GM12878 (cell line): ENCODE results near the gene GMPPA. TPM values are rescaled to one million over a fixed set of nuclear protein-coding genes. Genes with fewer than 3 reads are reported as not detected.

Source experiments
- ATAC-seq: fragments of 200-7000 bp; cut with Tn5 transposase; 3 replicates; pipeline ENCODE4 v1.9.1; 2020; ENCODE audit warnings: mild to moderate bottlenecking, moderate library complexity
- BruUV-seq: library from RNA; stranded (reverse); fragments of 400-500 nt; replicated peaks from 2 replicates; lab custom pipeline; 2021; lab: Mats Ljungman, UMichigan
- CTCF ChIA-PET: fragments of 300-600 bp; sonication (Branson Sonifier 250); formaldehyde crosslinking; extraction: SDS; loops from one replicate; lab custom pipeline; 2021; ENCODE audit warnings: inconsistent platforms; lab: Yijun Ruan, JAX
- POLR2A ChIA-PET: fragments of 350-600 bp; formaldehyde crosslinking; extraction: SDS; loops from one replicate; lab custom pipeline; 2021; ENCODE audit warnings: inconsistent platforms; lab: Charles Lee
- RAD21 ChIA-PET: fragments of 300-600 bp; sonication (Branson Sonifier 250); formaldehyde crosslinking; loops from one replicate; lab custom pipeline; 2023; ENCODE audit warnings: antibody characterized with exemption; ENCODE audit not compliant: unreplicated experiment; lab: Charles Lee
- SMC1A ChIA-PET: fragments of 300-600 bp; sonication (Branson Sonifier 250); formaldehyde crosslinking; loops from one replicate; lab custom pipeline; 2023; ENCODE audit not compliant: unreplicated experiment, uncharacterized antibody; lab: Charles Lee
- DNase-seq: peaks from one replicate; pipeline ENCODE4 v3.0.0-alpha.2; 2011; ENCODE audit warnings: low read depth, low spot score
- FAIRE-seq: peaks from 3 replicates; lab custom pipeline; 2011; peaks lifted over from hg19 to GRCh38; lab: Jason Lieb, UNC
- H2AFZ ChIP-seq: 2 replicates; pipeline ENCODE4 v1.6.0; 2011; ENCODE audit warnings: low read depth, low read length, control low read depth; ENCODE audit not compliant: control insufficient read depth
- H3K27ac ChIP-seq: 2 replicates; pipeline ENCODE4 v1.5.1; 2011; ENCODE audit warnings: control low read depth; ENCODE audit not compliant: control insufficient read depth, insufficient read depth
- H3K27me3 ChIP-seq, 2 experiments: replicated peaks in 1 of 2; 2 replicates each; pipeline versions ENCODE4 v1.6.0 to v1.6.1; 2011; ENCODE audit warnings: low read length in 1 of 2; ENCODE audit not compliant: control insufficient read depth in 2 of 2, insufficient read depth in 2 of 2
- H3K36me3 ChIP-seq, 2 experiments: 2 replicates each; pipeline ENCODE4 v1.5.1; 2011; ENCODE audit warnings: low read length in 1 of 2; ENCODE audit not compliant: control insufficient read depth in 2 of 2, insufficient read depth in 2 of 2
- H3K4me1 ChIP-seq: 2 replicates; pipeline ENCODE4 v1.6.1; 2011; ENCODE audit warnings: mild to moderate bottlenecking, low read length, moderate library complexity, mixed read lengths; ENCODE audit not compliant: control insufficient read depth, insufficient read depth
- H3K4me2 ChIP-seq: 2 replicates; pipeline ENCODE4 v1.6.0; 2011; ENCODE audit warnings: control low read depth; ENCODE audit not compliant: control insufficient read depth, insufficient read depth
- H3K4me3 ChIP-seq: fragments of 200-600 bp; sonication (generic); 2 replicates; pipeline ENCODE4 v1.5.1; 2016
- H3K79me2 ChIP-seq: 2 replicates; pipeline ENCODE4 v1.6.0; 2011; ENCODE audit warnings: low read length; ENCODE audit not compliant: control insufficient read depth, insufficient read depth
- H3K9ac ChIP-seq: 2 replicates; pipeline ENCODE4 v1.8.0; 2011; ENCODE audit warnings: low read length, control low read depth, mixed read lengths; ENCODE audit not compliant: control insufficient read depth, insufficient read depth
- H3K9me3 ChIP-seq: replicated peaks from 3 replicates; pipeline ENCODE4 v1.5.1; 2011; ENCODE audit warnings: mild to moderate bottlenecking, low read length; ENCODE audit not compliant: control insufficient read depth, insufficient read depth
- H4K20me1 ChIP-seq: 2 replicates; pipeline ENCODE4 v1.6.0; 2011; ENCODE audit not compliant: control insufficient read depth, insufficient read depth
- ATF7 ChIP-seq: fragments of 450-650 bp; IDR thresholded peaks from 2 replicates; pipeline ENCODE4 v1.6.1; 2016; ENCODE audit warnings: low read depth, mild to moderate bottlenecking
- CBX3 ChIP-seq: fragments of 200-600 bp; sonication (generic); IDR thresholded peaks from 2 replicates; pipeline ENCODE4 v1.6.1; 2016; ENCODE audit warnings: low read depth, borderline replicate concordance
- CBX5 ChIP-seq: sonication (generic); IDR thresholded peaks from 2 replicates; pipeline ENCODE4 v1.6.1; 2016; ENCODE audit warnings: low read depth, moderate library complexity, mild to moderate bottlenecking, inconsistent platforms
- EED ChIP-seq: sonication (generic); IDR thresholded peaks from 2 replicates; pipeline ENCODE4 v1.6.1; 2016; ENCODE audit warnings: antibody characterized with exemption, low read depth
- KDM1A ChIP-seq: fragments of 200-600 bp; sonication (generic); IDR thresholded peaks from 2 replicates; pipeline ENCODE4 v1.6.1; 2016; ENCODE audit warnings: borderline replicate concordance
- NR2C2 ChIP-seq: IDR thresholded peaks from 2 replicates; pipeline ENCODE4 v1.6.1; 2011; ENCODE audit warnings: borderline replicate concordance, low read depth; ENCODE audit not compliant: control insufficient read depth, insufficient read length
- SKIL ChIP-seq: fragments of 450-650 bp; IDR thresholded peaks from 2 replicates; pipeline ENCODE4 v1.6.1; 2017; ENCODE audit warnings: mild to moderate bottlenecking, low read depth, inconsistent platforms; ENCODE audit not compliant: poor library complexity, severe bottlenecking
- SMAD1 ChIP-seq: fragments of 450-650 bp; IDR thresholded peaks from 2 replicates; pipeline ENCODE4 v1.6.1; 2018; ENCODE audit warnings: mild to moderate bottlenecking, low read depth; ENCODE audit not compliant: partially characterized antibody
- USF1 ChIP-seq: IDR thresholded peaks from 2 replicates; pipeline ENCODE4 v1.6.1; 2011; ENCODE audit warnings: borderline replicate concordance, low read depth, mild to moderate bottlenecking, moderate library complexity, mixed read lengths, low read length; ENCODE audit not compliant: insufficient read depth; ENCODE audit errors: extremely low read length
- WGBS: methylation state at CpG from one replicate; pipeline ENCODE4 v1.1.6; 2016; ENCODE audit warnings: low lambda C conversion rate; ENCODE audit not compliant: insufficient replicate concordance, insufficient coverage; ENCODE audit errors: missing lambda C conversion rate; 5-methylcytosine and 5-hydroxymethylcytosine counted together
- in situ Hi-C: fragments of 300-500 bp; cut with MboI; formaldehyde crosslinking; loops from 9 replicates; pipeline ENCODE4 v1.14.3; 2018; ENCODE audit warnings: mixed read lengths
- intact Hi-C: fragments of 100-400 bp; cut with micrococcal nuclease; formaldehyde crosslinking; loops from one replicate; pipeline ENCODE4 v1.14.2; 2022; ENCODE audit not compliant: unreplicated experiment
- polyA plus RNA-seq, 11 experiments: library from polyadenylated mRNA; depleted of rRNA in 4 of 11; unstranded in 6 of 11; stranded (reverse) in 5 of 11; fragments of >200 nt; fragmentation: Nextera tagmentation in 4 of 11; fragmentation: Illumina TruSeq in 1 of 11; extraction: Ambion mirVana in 4 of 11; extraction: Trizol in 1 of 11; gene quantifications; 1 replicate in 1 of 11; 2 replicates in 10 of 11; pipeline versions ENCODE4 v1.2.1 to v1.2.3, GENCODE V29; 2011 to 2016; ENCODE audit warnings: inconsistent platforms in 2 of 11, missing spikeins in 2 of 11, low read depth in 1 of 11
- total RNA-seq, 4 experiments: library from RNA; depleted of rRNA in 3 of 4; stranded (reverse); fragments of >200 nt in 3 of 4; fragmentation: Illumina TruSeq in 1 of 4; extraction: Trizol in 1 of 4; gene quantifications; 2 replicates each; pipeline versions ENCODE4 v1.2.1 to v1.2.3, GENCODE V29; 2013 to 2021
- TF ChIP-seq, protein P1 (sequence below): fragments of 450-650 bp; formaldehyde crosslinking; IDR thresholded peaks from 2 replicates; pipeline ENCODE4 v1.4.0; 2022; ENCODE audit warnings: mild to moderate bottlenecking, moderate library complexity
- TF ChIP-seq, protein P2 (sequence below): fragments of 450-650 bp; formaldehyde crosslinking; IDR thresholded peaks from 2 replicates; pipeline ENCODE4 v1.5.0; 2022; ENCODE audit warnings: mild to moderate bottlenecking, missing genetic modification characterization

GMPPA gene
- total and polyA plus RNA-seq, 10 of the 15 experiments (the other 5 are each of a cell fraction or from before 2014, with no cell fraction given): 1.9 to 83.2 (median 45.0) TPM

DNA sequence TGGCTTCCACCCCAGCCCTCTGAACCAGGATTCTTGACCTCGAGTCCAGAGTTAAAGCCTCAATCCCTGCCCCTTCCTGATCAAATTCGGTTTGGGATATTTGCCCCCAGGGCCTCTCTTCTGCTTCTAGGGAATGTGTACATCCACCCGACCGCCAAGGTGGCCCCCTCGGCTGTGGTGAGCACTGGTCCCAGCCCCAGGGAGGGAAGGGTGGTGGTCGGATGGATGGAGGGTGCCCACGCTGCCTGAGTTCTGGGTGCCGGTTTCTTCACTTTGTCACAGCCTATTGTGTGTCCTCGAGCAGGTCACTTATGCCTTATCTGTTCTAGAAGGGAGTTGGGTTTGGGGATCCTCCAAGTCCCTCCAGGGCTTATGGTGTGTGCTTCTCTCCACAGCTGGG lies 6.9 kb downstream of the GMPPA start:
- no peak overlapping the region for H3K4me3 ChIP-seq
- H3K36me3 ChIP-seq: peaks cover 0 to 7% of the 10 kb centered on the region in 2 experiments; a peak in 2 of 4 replicates
- RAD21 ChIA-PET: no interaction called here
- CTCF ChIA-PET: no interaction called here
- intact Hi-C loops (no loop called here), in situ Hi-C loops (no loop called here)
- 84% methylated on average over 9 of the region's 9 CpGs for WGBS
- no peak for DNase-seq
- no TSS peak for BruUV-seq
- no peaks in the 10 kb centered on the region for H4K20me1 ChIP-seq
- peaks cover 1 to 2% of the 10 kb centered on the region in 2 experiments; a peak in 3 of 4 replicates for H3K27me3 ChIP-seq
- SMC1A ChIA-PET: no interaction called here
- no peaks in the 10 kb centered on the region for H3K9me3 ChIP-seq
- no peaks in the 10 kb centered on the region; the same call in 1 of the 2 replicates for H3K79me2 ChIP-seq
- POLR2A ChIA-PET: no interaction called here
- FAIRE-seq: no peak
- H3K27ac ChIP-seq: no peak overlapping the region
- no peak overlapping the region for H2AFZ ChIP-seq
- H3K4me1 ChIP-seq: no peaks in the 10 kb centered on the region
- no peak for ATAC-seq
- no peak overlapping the region for H3K4me2 ChIP-seq
- TF ChIP-seq CBX3 (no peak), CBX5 (no peak), USF1 (no peak), NR2C2 (no peak), ATF7 (no peak), EED (no peak), SKIL (no peak), KDM1A (no peak), SMAD1 (no peak)
- TF ChIP-seq, protein P1, sequence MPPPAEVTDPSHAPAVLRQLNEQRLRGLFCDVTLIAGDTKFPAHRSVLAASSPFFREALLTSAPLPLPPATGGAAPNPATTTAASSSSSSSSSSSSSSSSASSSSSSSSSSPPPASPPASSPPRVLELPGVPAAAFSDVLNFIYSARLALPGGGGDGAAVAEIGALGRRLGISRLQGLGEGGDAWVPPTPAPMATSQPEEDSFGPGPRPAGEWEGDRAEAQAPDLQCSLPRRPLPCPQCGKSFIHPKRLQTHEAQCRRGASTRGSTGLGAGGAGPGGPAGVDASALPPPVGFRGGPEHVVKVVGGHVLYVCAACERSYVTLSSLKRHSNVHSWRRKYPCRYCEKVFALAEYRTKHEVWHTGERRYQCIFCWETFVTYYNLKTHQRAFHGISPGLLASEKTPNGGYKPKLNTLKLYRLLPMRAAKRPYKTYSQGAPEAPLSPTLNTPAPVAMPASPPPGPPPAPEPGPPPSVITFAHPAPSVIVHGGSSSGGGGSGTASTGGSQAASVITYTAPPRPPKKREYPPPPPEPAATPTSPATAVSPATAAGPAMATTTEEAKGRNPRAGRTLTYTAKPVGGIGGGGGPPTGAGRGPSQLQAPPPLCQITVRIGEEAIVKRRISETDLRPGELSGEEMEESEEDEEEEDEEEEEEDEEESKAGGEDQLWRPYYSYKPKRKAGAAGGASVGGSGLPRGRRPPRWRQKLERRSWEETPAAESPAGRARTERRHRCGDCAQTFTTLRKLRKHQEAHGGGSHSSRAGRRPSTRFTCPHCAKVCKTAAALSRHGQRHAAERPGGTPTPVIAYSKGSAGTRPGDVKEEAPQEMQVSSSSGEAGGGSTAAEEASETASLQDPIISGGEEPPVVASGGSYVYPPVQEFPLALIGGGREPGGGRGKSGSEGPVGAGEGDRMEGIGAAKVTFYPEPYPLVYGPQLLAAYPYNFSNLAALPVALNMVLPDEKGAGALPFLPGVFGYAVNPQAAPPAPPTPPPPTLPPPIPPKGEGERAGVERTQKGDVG (CRISPR knock-in tag): no peak
- TF ChIP-seq, protein P2, sequence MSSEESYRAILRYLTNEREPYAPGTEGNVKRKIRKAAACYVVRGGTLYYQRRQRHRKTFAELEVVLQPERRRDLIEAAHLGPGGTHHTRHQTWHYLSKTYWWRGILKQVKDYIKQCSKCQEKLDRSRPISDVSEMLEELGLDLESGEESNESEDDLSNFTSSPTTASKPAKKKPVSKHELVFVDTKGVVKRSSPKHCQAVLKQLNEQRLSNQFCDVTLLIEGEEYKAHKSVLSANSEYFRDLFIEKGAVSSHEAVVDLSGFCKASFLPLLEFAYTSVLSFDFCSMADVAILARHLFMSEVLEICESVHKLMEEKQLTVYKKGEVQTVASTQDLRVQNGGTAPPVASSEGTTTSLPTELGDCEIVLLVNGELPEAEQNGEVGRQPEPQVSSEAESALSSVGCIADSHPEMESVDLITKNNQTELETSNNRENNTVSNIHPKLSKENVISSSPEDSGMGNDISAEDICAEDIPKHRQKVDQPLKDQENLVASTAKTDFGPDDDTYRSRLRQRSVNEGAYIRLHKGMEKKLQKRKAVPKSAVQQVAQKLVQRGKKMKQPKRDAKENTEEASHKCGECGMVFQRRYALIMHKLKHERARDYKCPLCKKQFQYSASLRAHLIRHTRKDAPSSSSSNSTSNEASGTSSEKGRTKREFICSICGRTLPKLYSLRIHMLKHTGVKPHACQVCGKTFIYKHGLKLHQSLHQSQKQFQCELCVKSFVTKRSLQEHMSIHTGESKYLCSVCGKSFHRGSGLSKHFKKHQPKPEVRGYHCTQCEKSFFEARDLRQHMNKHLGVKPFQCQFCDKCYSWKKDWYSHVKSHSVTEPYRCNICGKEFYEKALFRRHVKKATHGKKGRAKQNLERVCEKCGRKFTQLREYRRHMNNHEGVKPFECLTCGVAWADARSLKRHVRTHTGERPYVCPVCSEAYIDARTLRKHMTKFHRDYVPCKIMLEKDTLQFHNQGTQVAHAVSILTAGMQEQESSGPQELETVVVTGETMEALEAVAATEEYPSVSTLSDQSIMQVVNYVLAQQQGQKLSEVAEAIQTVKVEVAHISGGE (CRISPR knock-in tag): no peak
- H3K9ac ChIP-seq: no peak overlapping the region
